Right lobe of liver (tissue), 4 donors: Measurements from ENCODE around the gene PDE6B.

Experiments used
- CTCF ChIP-seq, 4 donors: fragments of 200-600 bp in 3 of 4; fragments of 450-650 bp in 1 of 4; IDR thresholded peaks; one replicate each; pipeline versions ENCODE4 v1.5.1 to v1.8.0; 2016 to 2022; ENCODE audit warnings: antibody characterized with exemption in 4 of 4, mild to moderate bottlenecking in 2 of 4
- POLR2A ChIP-seq: fragments of 450-650 bp; IDR thresholded peaks from one replicate; pipeline ENCODE4 v1.6.1; 2017; ENCODE audit warnings: antibody characterized with exemption, mild to moderate bottlenecking
- donor health status: DM: no; HTN: no; CAD: no.
- donor health status: DM: no; HTN: no; CAD: no.
- donor health status: DM: no; HTN: yes; CAD: no.

DNA sequence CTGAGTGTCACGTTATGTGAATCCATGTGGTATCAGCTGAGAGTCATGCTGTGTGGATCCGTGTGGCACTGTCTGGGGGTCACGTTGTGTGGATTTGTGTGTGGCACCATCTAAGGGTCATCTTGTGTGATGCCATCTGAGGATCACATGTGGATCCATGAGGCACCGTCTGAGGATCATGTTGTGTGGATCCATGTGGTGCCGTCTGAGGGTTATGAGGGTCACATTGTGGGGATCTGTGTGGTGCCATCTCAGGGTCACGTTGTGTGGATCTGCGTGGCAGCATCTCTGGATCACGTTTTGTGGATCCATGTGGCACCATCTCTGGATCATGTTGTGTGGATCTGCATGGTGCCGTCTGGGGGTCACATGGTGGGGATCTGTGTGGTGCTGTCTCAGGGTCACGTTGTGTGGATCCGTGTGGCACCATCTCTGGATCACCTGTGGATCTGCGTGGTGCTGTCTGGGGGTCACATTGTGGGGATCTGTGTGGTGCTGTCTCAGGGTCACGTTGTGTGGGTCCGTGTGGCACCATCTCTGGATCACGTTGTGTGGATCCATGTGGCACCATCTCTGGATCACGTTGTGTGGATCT lies 6.9 kb downstream of the PDE6B start:
- TF ChIP-seq CTCF (IDR thresholded peaks at IDR 0.05) (no peak), POLR2A (no peak)
